Activated CD4-positive, alpha-beta T cell treated with anti-CD3 and anti-CD28 coated beads, Interleukin-2, amount 50 U/mL, for 16 hours (primary cell): Measurements from ENCODE around the gene BEGAIN.

Source experiments
- DNase-seq: peaks from one replicate; pipeline ENCODE4 v3.0.0-alpha.2; 2020

BEGAIN gene

GRCh38 chr14:100566586-100566985 lies 20.6 kb downstream of the BEGAIN start:
- no peak for DNase-seq

GRCh38 chr14:100566119-100566518 lies 21.1 kb downstream of the BEGAIN start:
- DNase-seq = no peak

DNA sequence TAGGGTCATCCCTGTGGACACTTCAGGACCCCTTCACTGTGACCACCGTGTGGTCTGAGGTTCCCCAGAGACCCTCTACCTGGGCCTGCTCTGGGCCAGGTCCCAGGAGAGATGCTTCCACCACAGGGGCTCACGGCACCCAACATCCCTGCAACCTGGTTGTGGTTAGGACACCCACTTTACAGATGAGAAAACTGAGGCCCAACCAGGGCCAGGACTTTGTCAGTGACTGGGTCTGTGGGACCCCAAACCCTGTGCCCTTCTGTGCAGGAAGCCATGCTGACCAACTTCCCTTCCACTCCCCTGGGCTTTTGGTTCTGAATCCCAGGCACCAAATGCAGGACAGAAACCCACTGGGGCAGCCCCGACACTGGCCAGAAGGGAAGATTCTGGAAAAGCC lies 21.6 kb downstream of the BEGAIN start:
- no peak for DNase-seq

GRCh38 chr14:100564512-100564911 lies 22.7 kb downstream of the BEGAIN start:
- DNase-seq = no peak

GRCh38 chr14:100562751-100563150 lies 24.5 kb downstream of the BEGAIN start:
- DNase-seq = no peak

GRCh38 chr14:100561005-100561404 lies 26.2 kb downstream of the BEGAIN start:
- DNase-seq = no peak

GRCh38 chr14:100560471-100560870 lies 26.7 kb downstream of the BEGAIN start:
- DNase-seq = no peak

GRCh38 chr14:100559455-100559854 lies 27.8 kb downstream of the BEGAIN start:
- no peak for DNase-seq

DNA sequence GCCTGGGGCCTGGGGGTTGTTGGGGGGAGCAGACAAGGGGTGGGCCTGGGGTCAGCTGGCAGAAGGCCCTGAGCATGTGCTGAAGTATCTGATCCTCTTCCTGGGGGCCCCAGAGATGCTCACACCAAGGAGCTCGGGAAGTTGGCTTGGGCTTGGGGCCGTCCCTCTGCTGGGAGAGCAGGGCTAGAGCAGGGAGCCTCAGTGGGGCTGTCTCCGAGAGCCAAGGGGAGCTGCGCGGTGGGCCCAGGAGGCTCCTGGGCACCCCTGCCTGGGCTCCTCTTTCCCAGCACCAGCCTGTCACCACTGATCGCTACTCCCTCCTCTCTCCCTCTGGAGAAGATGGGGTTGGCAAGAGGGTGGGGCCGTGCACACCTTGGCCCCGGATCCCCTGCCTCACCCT lies 28.3 kb downstream of the BEGAIN start:
- no peak for DNase-seq

GRCh38 chr14:100558226-100558625 lies 29.0 kb downstream of the BEGAIN start:
- no peak for DNase-seq

DNA sequence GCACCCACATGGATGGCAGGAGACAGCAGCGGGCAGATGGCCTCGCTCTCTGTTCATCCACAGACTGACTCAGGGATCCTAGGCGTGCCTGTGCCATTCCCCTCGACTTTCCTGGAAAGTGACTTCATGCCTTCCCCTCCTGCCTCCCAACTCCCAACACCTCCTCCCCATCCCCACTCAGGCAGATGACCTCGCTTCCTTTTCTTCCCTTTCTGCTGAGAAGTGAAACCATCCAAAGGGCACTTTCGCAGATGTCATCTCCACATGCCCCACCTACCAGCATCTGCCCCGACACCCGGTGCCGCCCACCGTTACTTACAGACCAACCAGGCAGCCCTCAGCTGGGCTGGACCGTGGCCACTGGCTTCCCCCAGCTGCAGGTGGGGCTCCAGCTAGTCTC lies 29.6 kb downstream of the BEGAIN start:
- DNase-seq = no peak

GRCh38 chr14:100556936-100557505 lies 30.2 kb downstream of the BEGAIN start:
- no peak for DNase-seq

GRCh38 chr14:100556140-100556475 lies 31.1 kb downstream of the BEGAIN start:
- DNase-seq = no peak

DNA sequence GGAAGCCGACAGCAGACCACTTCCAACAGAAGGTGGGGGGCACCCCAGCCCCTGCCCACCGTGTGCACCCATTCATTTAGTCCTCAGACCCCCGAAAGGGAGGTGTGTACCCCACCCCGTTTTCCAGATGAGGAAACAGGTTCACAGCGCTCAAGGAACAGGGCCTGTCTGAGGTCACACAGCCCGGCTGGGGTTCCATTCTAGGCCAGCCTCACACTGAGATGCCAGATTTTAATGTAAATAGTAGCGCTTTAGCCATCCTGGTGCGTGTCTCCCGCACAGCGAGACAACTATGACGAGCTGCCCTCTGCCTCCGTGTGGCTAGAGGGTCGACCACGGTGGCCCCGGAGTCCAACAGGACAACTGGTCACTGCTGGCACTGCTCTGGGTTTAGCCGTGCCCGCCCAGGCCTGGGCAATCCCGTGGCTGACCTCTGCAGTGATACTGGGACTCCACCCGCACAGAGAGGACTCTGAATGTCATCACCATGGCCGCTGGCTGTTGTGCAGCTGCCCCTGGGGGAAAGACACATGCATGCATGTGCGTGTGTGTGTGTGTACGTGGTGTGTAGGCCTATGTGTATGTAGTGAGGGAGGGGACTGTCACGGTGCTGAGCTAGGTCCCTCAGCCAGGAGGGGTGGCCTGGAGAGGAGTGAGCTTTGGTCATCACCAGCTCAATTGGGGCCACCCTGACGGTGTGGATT lies 31.6 kb downstream of the BEGAIN start:
- no peak for DNase-seq

DNA sequence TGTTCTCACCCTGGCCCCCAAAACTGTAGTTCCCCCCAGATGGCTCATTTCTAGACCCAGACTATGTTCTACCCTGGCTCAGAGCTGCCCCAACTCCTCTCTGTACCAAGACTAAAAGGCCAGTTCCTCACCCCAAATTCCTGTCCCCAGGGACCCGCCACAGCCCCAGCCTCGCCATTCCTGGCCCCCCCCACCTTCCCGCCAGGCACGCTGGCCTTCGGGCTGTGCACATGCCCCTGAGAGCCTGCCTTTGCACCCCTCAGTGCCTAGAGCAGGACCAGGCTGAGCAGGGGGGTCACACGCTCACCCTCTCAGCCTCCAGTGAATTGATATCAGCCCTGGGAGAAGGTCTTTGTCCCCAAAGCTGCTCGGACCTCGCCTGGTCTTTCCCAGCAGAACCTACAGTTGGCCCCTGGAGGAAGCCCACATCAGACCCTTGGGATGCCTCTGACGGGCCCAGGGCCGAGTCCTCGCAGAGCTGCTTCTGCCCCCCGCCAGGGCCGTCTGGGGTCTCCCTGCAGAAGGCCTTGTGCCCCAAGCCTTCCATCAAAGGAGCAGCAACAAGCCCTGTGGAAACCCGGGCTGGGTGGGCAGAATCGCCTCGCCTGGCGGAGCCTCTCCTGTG lies 32.4 kb downstream of the BEGAIN start:
- no peak for DNase-seq

- no peak for DNase-seq
Observed at GRCh38 chr14:100554082-100554677, 33.0 kb downstream of the BEGAIN start.

- no peak for DNase-seq
Observed at GRCh38 chr14:100553471-100553870, 33.7 kb downstream of the BEGAIN start.

DNA sequence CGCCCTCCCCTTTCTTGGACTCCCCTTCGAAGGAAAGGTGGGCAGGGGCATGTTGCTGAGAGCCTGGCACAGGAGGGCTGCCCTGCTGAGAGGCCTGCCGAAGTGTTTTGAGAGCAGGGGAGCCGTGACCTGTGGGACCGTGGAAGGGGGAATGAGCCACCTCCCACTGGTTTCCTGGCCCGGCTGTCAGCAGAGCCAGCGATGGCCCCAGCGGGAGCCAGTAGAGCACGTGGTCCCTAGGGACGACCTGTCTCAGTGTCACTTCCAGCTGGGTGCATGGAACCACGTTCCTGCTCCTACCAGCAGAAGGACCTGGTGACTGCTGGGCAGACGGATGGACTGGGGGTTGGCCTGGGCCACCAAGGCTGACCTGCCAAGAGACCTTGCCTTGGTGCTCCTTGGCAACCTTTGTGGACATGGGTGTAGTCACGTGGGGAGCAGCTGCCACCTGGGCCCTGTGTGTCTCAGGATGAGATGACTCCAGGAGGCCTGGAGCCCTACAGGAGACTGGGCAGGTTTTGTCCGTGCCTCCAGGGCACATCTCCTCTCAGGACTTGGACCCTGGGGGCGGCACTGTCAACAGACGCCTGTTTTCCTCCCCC lies 34.6 kb downstream of the BEGAIN start:
- DNase-seq = no peak

DNA sequence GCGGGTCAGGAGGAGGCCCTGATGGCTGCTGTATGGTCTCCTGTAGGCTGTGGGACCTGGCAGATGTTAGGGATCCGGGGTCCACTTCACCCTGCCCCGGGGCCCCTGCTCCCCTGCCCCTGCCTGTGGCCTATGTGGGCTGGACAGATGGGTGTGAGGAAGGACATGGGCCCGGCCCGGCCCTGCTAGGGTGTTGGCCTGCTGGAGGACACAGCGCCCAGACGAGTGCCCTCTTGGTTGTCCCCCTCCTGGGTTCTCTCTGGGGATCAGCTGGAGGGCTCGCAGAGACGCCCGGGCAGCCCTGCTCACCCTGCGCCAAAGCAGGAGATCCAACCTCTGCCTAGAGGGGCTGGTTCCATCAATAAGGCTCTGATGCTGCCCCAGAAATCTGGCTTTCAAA lies 36.2 kb downstream of the BEGAIN start:
- DNase-seq = no peak

- DNase-seq = no peak
Observed at GRCh38 chr14:100549834-100550625, 37.2 kb downstream of the BEGAIN start.

GRCh38 chr14:100548939-100549338 lies 38.3 kb downstream of the BEGAIN start:
- DNase-seq = no peak

DNA sequence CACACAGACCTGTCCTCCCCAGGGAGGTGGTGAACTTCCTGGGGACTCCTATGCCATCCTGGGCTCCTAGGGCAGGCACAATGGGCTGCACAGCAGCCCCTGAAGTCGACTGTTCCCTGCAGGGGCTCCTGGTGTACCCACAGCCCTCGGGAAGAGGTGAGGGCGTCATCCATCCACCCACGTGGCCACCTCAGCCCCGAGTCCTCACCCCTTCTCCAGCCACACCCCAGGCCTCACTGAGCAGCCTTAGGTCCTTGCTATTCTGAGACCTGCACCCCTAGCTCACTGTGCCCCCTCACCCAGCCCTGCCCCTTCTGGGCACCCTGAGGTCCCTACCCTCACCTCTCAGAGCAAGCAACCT lies 38.9 kb downstream of the BEGAIN start:
- DNase-seq = no peak
